NOMO-1 (cell line): ENCODE data around the gene CSMD2.

Experiments
- DNase-seq, 2 experiments: peaks; one replicate each; lab custom pipeline; 2025; ENCODE audit not compliant: unreplicated experiment in 2 of 2; lab: John Stamatoyannopoulos, UW

The CSMD2 gene

GRCh38 chr1:33735624-33736023 lies 429.4 kb downstream of the CSMD2 start:
- DNase-seq: peak in 1 of 2 experiments; percentile 9

GRCh38 chr1:33727310-33727709 lies 437.7 kb downstream of the CSMD2 start:
- peak; percentile 37 to 51 for DNase-seq

GRCh38 chr1:33726274-33726804 lies 438.7 kb downstream of the CSMD2 start:
- no peak for DNase-seq

GRCh38 chr1:33725556-33726160 lies 439.4 kb downstream of the CSMD2 start:
- DNase-seq: no peak

- no peak for DNase-seq
Observed at GRCh38 chr1:33725037-33725436, 440.0 kb downstream of the CSMD2 start.

- DNase-seq: no peak
Observed at GRCh38 chr1:33724348-33724747, 440.7 kb downstream of the CSMD2 start.

GRCh38 chr1:33723251-33723650 lies 441.8 kb downstream of the CSMD2 start:
- DNase-seq: no peak

- DNase-seq: no peak
Observed at GRCh38 chr1:33721301-33721815, 443.7 kb downstream of the CSMD2 start.

GRCh38 chr1:33719771-33720670 lies 445.0 kb downstream of the CSMD2 start:
- DNase-seq: no peak

- no peak for DNase-seq
Observed at GRCh38 chr1:33719326-33719725, 445.7 kb downstream of the CSMD2 start.

GRCh38 chr1:33718186-33718585 lies 446.8 kb downstream of the CSMD2 start:
- no peak for DNase-seq

GRCh38 chr1:33716976-33717688 lies 447.9 kb downstream of the CSMD2 start:
- DNase-seq: no peak

- no peak for DNase-seq
Observed at GRCh38 chr1:33715195-33715811, 449.7 kb downstream of the CSMD2 start.

- no peak for DNase-seq
Observed at GRCh38 chr1:33714421-33714820, 450.6 kb downstream of the CSMD2 start.

GRCh38 chr1:33713058-33713877 lies 451.8 kb downstream of the CSMD2 start:
- no peak for DNase-seq

GRCh38 chr1:33712186-33712585 lies 452.8 kb downstream of the CSMD2 start:
- DNase-seq: no peak

- DNase-seq: no peak
Observed at GRCh38 chr1:33711511-33711910, 453.5 kb downstream of the CSMD2 start.

GRCh38 chr1:33710967-33711366 lies 454.1 kb downstream of the CSMD2 start:
- DNase-seq: no peak

GRCh38 chr1:33709783-33710718 lies 455.0 kb downstream of the CSMD2 start:
- no peak for DNase-seq
